Astrocyte (in vitro differentiated cells and primary cell): ENCODE measurements around the gene ZNF81.

Experiments used
- EZH2 ChIP-seq: IDR thresholded peaks from 2 replicates; pipeline ENCODE4 v1.6.1; 2012; ENCODE audit warnings: mild to moderate bottlenecking, low read length, inconsistent platforms; ENCODE audit not compliant: insufficient read depth
- TF ChIP-seq, protein P1 (sequence below): IDR thresholded peaks from 2 replicates; pipeline ENCODE4 v1.5.1; 2011; ENCODE audit warnings: low read depth, mild to moderate bottlenecking, inconsistent platforms, low read length, moderate library complexity; ENCODE audit not compliant: insufficient read depth

DNA sequence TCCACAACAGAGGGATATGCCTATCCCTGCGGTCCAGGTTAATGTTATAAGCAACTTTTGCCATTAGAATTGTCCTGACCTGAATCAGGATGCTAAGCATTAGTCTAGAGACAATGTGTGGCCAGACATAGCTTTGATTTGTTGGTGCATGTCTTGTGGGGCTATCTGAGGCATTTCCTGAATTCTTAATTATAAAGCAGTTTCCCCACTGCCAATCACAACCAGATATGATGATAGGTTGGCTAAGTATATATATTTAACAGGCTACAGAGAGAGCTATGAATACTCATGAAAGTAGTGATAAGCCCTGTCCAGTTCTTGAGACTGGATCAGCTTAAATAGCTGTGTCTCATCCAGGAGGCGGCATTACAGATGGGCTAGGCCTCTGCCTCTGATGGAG, 37.8 kb upstream of the ZNF81 start:
- TF ChIP-seq, protein P1, sequence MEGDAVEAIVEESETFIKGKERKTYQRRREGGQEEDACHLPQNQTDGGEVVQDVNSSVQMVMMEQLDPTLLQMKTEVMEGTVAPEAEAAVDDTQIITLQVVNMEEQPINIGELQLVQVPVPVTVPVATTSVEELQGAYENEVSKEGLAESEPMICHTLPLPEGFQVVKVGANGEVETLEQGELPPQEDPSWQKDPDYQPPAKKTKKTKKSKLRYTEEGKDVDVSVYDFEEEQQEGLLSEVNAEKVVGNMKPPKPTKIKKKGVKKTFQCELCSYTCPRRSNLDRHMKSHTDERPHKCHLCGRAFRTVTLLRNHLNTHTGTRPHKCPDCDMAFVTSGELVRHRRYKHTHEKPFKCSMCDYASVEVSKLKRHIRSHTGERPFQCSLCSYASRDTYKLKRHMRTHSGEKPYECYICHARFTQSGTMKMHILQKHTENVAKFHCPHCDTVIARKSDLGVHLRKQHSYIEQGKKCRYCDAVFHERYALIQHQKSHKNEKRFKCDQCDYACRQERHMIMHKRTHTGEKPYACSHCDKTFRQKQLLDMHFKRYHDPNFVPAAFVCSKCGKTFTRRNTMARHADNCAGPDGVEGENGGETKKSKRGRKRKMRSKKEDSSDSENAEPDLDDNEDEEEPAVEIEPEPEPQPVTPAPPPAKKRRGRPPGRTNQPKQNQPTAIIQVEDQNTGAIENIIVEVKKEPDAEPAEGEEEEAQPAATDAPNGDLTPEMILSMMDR = no peak
- TF ChIP-seq EZH2 = no peak
